Suppressor macrophage treated with lipopolysaccharide for 4 hours (primary cell): ENCODE results near the gene PTPN1.
A peak's percentile ranks its signal among the peaks of the same experiment; 100 is the strongest.
"Not testable (repeated sequence)": the region's sequence is repeated elsewhere in the genome, so short reads cannot be mapped to it uniquely, and the experiment has no call there.

Source experiments
- DNase-seq: peaks from one replicate; pipeline ENCODE4 v3.0.0-alpha.2; 2020

PTPN1 gene

DNA sequence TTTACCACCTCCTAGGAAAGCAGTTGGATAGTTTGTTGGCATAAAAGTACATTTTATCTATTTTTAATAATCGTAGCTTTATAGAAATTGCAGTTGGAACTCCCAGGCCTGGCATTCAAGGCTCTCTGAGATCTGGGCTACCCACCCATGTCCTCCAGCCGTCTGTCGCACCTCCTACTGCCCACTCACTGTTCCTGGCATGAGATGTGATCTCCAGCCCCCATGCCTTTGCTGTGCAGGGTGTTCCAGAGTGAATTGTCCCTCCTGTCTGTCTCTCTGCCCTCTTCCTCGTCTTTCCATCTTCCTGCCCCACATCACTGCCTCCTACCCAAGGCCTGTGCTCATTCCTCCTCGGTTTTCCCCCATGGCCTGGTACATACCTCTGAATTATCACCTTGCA lies 50.7 kb downstream of the PTPN1 start:
- no peak for DNase-seq

DNA sequence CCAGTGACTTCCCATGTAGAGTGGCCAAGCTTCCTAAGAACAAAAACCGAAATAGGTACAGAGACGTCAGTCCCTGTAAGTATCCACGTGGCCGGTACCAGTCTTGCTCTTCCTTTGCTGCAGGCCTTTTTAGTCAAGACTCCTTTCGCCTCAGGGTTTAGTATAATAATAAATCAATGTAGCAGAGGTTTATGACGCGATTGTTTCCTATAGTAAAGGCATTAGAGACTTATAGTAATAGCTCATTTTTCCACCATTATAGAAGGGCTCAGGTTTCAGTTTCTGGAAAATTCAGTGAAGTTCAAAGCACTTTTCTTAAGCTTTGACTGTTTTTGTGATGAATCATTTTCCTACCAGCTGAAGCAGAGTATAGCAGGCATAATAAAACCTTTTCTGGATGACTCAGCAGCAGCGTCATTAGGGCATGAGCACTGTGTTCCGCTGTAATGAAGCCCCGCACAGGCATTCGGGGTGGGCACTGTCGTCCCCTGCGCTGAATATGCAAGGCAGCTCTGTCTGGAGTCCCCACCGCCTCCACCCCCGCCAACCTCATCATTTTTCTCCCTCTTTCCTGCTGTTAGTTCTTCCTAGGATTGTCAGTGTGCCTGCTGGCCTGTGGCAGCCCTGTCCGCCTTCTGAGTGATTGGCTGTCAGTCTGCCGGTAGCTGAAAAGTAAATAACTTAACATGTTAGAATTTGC lies 51.3 kb downstream of the PTPN1 start:
- no peak for DNase-seq

DNA sequence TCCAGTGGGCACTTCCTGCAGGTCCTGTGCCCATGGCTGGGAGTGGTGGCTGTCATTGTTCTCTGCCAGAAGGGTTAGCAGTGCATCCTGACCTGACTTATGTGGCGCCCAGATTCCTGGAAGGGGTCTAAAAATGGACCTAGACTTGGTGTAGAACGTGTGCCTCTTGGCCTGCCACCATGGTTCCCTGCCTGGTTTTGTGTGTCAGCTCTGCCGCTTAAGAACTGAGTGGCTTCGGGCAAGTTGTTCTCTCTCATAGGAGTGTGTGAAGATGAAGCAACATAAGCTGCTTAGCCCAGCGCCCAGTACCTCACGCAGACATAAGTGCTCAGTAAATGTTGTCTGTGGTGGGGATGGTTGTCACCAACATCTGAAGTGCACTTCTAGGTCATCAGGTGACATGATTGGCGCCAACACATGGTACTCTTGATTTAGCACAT lies 52.1 kb downstream of the PTPN1 start:
- no peak for DNase-seq

DNA sequence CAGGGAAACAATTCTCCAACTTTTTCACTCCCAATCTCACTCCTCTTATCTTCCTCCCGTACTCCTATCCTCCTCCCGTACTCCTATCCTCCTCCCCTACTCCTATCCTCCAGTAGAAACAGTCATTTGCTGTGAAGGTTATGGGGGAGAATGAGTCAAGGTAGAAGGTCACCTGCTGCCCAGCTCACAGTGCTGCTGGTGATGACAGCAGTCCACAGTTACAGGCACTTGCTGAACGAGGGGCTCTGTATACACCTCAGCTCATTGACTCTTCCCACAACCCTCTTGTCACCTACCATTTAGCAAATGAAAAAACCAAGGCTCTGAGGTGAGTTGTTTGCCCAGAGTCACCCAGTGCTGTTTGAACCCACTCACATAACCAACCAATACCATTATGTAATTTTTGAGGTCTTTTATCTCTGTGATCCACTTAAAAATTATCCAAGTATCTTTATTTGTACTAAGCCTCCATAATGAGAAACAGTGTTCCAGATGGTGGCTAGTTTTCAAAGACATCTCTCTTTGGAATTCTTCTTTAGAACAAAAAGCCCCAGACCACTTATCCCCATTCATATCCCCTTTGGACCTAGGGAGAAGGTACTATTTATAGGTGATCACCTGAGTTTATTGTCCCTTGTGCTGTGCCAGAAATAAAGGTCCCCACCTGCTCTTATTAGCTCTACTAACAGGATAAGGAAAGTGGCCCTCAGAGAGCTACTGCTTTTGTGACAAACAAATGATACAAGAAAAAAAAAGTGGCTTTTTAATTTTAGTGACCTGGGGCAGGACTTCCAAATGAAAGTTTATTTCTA lies 53.2 kb downstream of the PTPN1 start:
- no peak for DNase-seq

DNA sequence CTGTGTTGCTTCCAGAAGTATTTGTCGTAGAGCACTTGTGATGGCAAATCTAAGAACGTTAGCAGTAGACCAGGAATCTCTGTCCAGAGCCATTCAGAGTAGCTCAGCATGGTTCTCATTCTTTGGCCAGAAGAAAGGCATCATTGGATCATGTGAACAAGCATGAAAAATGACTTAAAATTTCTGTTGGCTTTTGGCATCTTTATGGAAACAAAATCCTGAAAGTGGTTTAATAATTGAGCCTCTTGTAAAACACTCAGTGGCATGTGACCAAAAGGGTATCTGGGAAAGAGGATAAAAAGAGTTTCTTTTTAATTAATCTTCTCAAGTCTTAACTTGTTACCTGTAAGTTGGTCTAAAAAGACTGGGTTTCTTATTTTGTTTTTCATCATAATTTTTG lies 55.2 kb downstream of the PTPN1 start:
- DNase-seq: no peak

DNA sequence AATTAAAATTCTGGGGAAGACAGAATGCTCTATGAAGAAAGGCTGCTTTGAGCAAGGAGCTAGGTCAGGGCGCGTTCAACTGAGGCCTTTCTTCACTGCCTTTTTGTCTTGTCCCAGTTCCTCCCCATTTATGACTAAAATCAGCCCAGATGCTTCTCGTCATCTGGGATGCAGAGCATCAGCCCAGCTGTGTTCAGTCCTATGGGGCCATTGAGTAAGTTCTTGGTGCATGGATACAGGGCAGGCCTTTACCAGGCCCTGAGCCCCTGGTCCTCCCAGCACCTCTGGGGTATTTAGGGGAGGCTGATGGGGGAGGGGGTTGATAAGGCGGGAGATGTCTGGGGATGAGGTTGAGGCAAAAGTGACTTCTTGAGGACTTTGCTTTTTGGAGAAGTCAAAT lies 55.7 kb downstream of the PTPN1 start:
- no peak for DNase-seq

DNA sequence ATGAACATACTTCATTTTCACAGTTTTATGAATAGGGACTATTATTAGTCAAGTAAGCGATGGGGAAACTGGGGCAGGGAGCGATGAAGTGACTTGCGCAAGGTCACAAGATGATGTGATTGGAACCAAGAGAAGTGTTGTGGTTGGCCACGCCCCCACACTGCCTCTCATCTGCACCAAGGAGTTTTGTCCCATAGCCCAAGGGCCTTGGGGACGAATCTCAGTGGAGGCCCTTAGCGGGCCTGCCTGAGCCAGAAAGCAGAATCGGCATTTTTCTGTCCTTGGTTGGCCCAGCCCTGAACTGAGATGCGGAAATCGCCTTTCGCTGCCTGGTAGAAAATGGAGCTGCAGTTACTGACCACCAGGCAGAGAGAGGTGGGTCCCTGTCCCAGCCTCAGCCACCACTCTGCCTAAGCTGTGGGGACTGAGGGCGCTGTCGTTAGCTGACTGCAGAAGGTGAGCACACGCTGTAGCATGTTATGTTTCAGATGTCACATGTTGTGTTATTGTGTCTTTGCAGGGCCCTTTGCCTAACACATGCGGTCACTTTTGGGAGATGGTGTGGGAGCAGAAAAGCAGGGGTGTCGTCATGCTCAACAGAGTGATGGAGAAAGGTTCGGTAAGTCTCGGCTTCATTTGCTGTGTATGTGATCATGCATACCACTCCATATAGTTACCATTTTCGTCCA lies 57.8 kb downstream of the PTPN1 start:
- DNase-seq: peak; percentile 71

DNA sequence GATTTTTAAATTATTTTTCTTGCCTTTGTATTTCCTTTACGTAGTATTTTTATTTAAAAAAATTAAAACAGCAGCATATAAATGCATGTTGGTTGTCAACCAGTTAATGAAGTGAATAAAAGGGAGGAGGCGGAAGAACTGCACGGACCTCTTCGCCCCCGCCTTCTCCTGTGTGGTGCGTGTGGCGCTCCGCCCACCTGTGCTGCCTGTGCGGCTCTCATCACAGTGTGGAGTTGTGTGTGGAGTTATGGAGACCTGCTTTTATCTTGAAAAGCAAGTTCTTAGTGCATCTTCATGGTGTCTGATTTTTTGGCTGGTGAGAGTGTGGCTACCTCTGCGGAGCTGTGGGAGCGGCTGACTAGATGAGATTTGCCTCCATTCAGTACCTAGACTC lies 58.4 kb downstream of the PTPN1 start:
- DNase-seq: no peak

DNA sequence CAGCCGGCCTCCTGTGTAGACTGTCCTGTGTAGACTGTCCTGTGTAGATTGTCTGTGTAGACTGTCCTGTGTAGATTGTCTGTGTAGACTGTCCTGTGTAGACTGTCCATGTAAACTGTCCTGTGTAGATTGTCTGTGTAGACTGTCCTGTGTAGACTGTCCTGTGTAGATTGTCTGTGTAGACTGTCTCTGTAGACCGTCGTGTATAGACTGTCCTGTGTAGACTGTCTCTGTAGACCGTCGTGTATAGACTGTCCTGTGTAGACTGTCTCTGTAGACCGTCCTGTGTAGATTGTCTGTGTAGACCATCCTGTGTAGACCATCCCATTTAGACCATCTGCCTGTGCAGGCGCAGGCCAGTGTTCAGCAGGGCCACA lies 59.3 kb downstream of the PTPN1 start:
- DNase-seq: not testable (repeated sequence)

DNA sequence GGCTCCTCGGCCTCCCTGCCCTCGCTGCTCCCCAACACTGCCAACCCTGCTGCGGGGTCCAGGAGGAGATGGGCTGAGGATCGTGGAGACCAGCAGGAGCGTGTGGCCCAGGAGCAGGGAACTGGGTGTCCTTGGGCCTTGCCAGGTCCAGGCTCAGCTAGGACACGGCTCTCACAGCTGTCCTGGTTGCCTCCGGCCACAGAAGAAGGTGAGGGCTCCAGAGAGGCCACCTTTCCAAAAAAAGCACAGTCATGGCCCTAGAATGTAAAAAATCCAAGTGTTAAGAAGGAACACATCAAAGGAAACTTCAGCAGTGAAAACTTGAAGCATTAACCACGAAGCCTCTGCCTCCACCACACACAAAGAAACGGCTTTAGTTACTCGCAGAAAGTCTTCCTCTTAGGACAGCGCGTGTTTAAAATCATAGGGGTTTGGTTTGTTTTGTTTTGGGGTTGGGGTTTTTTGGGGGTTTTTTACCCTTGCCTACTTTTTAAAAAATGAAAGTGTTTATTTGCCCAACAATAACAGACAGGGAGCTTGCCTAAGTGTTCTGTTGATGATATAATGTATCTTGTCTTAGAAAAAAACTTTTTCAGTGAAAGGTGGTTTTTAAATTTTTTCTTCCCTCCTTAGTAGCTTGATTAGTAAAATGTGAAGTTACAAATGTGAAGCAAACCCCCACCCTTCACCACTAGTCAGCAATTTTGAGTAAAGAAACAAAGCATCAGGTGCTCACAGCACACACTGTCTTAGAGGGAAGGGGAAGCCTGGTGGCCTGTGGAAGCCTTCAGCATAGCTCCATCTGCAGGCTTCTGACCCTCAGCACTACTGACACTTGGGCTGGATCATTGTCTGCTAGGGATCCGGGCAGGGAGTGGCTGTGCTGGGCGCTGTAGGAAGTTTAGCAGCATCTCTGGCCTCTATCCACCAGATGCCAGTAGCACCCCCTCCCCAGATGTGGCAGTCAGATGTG lies 60.0 kb downstream of the PTPN1 start:
- DNase-seq: peak; percentile 60

DNA sequence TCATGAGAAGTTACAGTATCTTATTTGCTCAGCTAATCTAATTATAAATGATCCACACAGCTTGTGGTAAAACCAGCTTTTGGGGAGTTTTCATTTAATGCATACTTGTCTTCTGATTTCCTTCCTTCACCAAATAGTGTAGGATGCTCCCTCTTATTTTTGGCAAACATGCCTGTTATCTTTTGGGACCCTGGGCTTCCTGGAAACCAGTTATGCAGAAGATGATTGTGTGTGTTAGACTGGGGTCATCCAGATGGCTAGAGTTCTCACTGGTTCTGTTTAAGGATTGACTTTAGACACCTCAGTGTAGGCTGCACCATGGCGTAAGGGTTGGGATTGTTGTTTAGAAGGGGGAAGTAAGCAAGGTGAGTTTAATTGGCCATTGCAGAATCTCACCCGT lies 61.3 kb downstream of the PTPN1 start:
- DNase-seq: no peak

DNA sequence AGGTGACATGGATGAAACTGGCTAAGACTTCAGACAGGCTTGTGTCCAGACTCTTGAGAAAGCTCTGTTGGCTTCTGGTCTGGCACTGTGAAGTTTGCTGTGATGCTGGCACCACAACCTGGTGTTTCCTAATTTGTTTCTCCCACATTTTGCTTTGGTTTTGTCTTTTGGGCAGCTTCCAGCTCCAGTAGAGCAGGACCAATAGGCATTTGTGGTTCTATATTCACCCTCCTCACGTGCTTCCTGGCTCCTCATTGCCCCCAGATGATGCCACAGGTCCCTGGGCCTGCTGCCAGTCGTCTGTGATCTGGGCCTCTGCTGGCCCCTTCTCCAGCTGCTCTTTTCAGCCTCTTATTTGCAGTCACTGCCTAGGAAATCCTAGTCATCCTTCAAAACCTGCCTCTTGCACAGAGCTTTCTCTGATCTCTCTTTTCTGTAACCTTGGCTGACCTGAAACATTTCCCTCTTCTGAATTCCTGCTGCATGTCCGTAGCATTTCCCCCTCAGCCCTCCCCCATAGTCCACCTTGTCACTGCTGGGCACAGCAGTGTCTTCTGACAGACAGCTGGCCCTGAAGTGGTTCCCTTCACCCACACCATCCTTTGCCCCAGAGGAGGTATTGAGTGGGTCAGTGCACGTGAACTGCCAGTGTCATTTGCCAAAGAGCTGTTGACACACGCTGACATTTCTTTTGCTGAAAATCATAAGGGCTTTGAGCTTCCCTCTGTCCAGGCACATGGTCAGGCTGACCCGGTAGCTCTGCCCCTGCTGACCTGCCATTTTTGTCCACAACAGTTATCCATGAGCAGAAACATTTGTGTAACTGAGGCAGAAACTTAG lies 63.0 kb downstream of the PTPN1 start:
- peak; percentile 73 for DNase-seq

DNA sequence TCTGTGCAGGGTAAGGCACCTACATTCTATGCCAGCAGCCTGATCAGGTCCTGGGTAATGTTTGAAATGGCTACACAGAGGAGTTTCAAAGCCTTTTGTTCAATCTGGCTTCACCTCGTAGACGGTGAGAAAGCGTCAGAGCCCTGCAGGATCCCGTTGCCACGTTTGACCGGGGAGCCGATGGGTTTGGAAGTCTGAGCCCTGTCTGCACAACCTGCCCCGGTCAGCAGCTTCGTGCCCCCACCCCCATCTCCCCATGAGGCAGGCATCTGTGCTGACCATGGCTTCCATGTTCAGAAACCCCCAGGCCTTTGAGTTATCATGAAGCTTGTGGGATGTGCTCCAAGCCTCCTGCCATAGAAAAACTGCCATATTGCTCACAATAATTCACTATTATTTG lies 63.9 kb downstream of the PTPN1 start:
- no peak for DNase-seq

DNA sequence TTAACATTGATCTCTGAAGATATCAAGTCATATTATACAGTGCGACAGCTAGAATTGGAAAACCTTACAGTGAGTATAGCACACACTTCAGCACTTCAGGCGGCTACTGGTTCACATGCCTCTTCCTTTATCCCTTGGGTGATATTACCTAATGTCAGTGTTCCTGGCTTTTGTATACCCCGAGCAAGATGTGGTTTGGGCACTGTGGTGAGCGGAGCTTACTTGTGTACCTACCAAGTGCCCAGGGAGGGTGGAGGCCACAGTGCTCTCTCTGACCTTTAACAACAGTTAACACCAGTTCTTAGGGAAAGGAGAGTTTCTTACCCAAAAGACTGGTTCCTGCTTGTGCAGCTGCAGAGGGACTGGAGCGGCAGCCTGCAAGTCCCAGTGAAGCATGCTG lies 64.4 kb downstream of the PTPN1 start:
- no peak for DNase-seq

DNA sequence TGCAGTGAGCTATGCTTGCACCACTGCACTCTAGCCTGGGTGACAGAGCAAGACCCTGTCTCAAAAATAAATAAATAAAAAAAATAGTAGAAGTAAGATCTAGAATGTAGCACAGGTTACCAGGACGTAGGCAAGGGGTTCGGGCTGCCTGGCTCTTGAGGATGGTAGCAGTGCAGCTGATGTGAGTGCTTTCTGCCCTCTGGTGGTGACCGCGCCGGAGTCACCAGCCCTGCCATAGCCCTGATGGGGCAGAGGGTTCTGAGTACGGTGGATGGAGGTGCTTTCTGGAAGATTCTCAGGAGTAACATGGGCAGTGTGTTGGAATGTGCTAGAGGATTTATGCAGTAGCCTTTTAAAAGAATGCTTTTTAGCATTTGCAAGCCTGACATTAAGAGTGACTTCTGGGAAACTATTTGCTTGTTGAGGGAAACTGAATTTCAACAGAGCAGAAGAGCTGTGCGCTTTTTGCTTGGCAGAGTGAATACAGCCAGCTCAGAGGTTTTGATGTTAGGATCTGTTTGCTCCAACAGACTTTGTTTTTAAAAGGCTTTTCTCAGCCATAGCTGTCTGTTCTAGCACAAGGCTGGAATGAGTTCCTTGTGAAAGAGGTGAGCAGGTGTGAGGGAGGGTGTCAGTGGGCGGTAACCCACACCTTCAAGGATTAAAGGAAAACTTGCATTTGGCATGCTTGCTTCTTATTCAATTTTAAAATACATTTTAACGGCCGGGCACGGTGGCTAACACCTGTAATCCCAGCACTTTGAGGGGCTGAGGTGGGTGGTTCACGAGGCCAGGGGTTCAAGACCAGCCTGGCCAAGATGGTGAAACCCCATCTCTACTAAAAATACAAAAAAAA lies 65.9 kb downstream of the PTPN1 start:
- DNase-seq: peak; percentile 56

DNA sequence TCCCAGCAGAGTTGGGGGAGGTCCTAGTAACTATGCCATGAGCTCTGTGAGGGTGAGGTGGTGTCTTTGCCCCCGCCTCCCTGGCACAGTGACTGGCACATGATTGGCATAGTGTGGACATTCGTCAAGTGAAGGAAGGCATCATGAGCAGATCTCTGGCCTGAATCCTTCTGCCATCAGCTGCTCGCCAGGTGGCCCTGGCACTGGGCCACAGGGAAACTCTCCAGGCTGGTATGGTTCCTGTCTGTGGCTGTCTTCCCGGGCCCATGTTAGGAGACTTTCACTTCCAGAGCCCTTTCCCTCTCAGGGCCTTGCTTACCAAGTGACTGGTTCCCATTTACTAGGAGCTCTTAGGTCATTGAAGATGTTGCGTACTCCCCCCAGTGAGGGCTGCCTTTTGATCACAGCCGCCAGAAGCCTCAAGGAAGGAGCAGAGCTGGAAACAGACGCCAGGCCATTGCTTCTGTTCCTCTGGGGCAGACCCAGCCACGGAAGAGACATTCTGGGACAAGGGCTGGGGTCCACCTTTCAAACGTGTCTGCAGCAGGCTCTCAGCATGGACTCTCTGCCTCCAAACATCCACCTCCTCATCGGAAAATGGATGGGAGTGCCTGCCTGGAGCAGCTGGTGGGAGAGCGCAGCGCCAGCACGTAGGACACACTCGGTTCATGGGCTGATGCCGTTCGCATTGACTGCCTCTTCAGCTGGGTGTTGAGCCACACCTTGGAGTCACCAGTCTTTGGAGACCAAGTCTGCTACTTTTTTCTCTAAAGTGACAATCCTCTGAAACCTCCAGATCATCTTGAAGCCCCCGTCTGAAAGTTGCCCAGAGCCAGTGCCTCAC lies 67.2 kb downstream of the PTPN1 start:
- DNase-seq: no peak

DNA sequence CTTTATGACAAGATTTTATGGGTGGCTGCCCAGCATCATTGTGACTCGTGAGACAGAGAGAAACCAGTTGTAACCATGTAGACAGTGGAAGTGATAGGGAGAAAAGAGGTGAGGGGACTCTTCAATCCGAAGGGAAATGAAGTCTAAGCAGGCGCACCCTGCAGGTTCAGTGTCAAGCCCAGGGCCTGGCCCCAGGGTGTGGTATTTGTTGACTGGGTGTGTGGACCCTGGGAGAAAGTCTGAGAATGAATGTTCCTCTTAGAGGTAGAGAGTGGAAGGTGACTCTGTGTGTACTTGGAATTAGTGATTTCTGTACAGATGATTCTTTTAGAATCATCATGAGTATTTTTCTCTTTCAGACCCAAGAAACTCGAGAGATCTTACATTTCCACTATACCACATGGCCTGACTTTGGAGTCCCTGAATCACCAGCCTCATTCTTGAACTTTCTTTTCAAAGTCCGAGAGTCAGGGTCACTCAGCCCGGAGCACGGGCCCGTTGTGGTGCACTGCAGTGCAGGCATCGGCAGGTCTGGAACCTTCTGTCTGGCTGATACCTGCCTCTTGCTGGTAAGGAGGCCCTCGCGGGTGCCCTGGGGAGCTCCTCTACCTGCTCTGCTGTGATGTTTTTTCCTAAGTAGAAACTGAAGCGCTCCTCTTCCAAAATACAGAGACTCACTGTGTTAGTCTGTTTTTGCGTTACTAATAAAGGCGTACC lies 68.0 kb downstream of the PTPN1 start:
- no peak for DNase-seq

DNA sequence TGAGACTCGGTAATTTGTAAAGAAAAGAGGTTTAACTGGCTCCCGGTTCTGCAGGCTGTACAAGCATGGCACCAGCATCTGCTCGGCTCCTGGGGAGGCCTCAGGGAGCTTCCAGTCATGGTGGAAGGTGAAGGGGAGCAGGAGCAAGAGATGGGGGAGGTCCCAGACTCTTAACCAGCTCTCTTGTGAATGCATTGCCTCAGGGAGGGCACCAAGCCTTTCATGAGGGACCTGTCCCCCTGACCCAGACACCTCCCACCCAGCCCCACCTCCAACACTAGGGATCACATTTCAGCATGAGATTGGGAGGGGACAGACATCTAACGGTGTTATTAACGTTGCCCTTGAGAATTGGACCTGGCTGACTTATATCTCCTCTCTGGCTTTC lies 68.6 kb downstream of the PTPN1 start:
- no peak for DNase-seq

DNA sequence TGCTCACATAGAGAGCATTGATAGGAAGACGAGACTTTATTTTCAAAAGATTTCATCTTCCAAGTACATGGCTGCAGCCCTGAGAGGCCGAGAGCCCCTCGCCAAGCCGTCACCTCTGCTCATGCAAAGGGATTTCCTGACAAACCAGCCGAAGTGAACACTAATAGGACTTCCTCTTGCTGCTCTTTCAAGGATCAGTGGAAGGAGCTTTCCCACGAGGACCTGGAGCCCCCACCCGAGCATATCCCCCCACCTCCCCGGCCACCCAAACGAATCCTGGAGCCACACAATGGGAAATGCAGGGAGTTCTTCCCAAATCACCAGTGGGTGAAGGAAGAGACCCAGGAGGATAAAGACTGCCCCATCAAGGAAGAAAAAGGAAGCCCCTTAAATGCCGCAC lies 69.3 kb downstream of the PTPN1 start:
- DNase-seq: no peak
